ENCODE measurements around the gene MRPL21.

MRPL21 gene

GRCh38 chr11:68903288-68904247 lies at the start of gene MRPL21, which contains the start of gene IGHMBP2:
MRPL21 (minus strand) TSS chr11:68903832; CDS start chr11:68903810, 22 bp downstream.
IGHMBP2 (plus strand) TSS chr11:68903891; CDS start chr11:68903953, 62 bp downstream.
- peak; percentile 71 for DNase-seq

- no peak for DNase-seq
Measured at GRCh38 chr11:68950762-68951161, 47.1 kb upstream of the MRPL21 start.

- DNase-seq: no peak
Measured at GRCh38 chr11:68950270-68950669, 46.6 kb upstream of the MRPL21 start.

GRCh38 chr11:68948935-68949334 lies 45.3 kb upstream of the MRPL21 start:
- no peak for DNase-seq

- no peak for DNase-seq
Measured at GRCh38 chr11:68948496-68948895, 44.9 kb upstream of the MRPL21 start.

GRCh38 chr11:68947151-68947550 lies 43.5 kb upstream of the MRPL21 start:
- no peak for DNase-seq

GRCh38 chr11:68946416-68947090 lies 42.9 kb upstream of the MRPL21 start:
- no peak for DNase-seq

GRCh38 chr11:68942751-68943271 lies 39.2 kb upstream of the MRPL21 start:
- DNase-seq: no peak

GRCh38 chr11:68942095-68942620 lies 38.5 kb upstream of the MRPL21 start:
- no peak for DNase-seq

GRCh38 chr11:68941324-68942094 lies 37.9 kb upstream of the MRPL21 start:
- no peak for DNase-seq

GRCh38 chr11:68940651-68941323 lies 37.2 kb upstream of the MRPL21 start:
- no peak for DNase-seq

GRCh38 chr11:68939583-68940555 lies 36.2 kb upstream of the MRPL21 start:
- DNase-seq: no peak

GRCh38 chr11:68938816-68939582 lies 35.4 kb upstream of the MRPL21 start:
- DNase-seq: no peak

GRCh38 chr11:68938088-68938487 lies 34.5 kb upstream of the MRPL21 start:
- no peak for DNase-seq

- DNase-seq: no peak
Measured at GRCh38 chr11:68936676-68937620, 33.3 kb upstream of the MRPL21 start.

GRCh38 chr11:68936358-68936636 lies 32.7 kb upstream of the MRPL21 start:
- no peak for DNase-seq

GRCh38 chr11:68935516-68936357 lies 32.1 kb upstream of the MRPL21 start:
- DNase-seq: no peak

- no peak for DNase-seq
Measured at GRCh38 chr11:68935066-68935465, 31.4 kb upstream of the MRPL21 start.
